HepG2 (cell line): ENCODE measurements around the gene EFCAB13. TPM values are rescaled to one million over a fixed set of nuclear protein-coding genes. Genes with fewer than 3 reads are reported as not detected.

Experiments used
- ARID4A ChIP-seq: sonication (generic); formaldehyde crosslinking; IDR thresholded peaks from 2 replicates; pipeline ENCODE4 v1.5.0; 2020; ENCODE audit warnings: mild to moderate bottlenecking, missing genetic modification reagents, borderline replicate concordance
- BHLHE40 ChIP-seq: IDR thresholded peaks from 2 replicates; pipeline ENCODE4 v1.6.1; 2011; ENCODE audit warnings: low read length, improper control_type of control experiment
- DNMT3B ChIP-seq: conservative IDR thresholded peaks from 2 replicates; pipeline ENCODE4 v1.6.1; 2016; ENCODE audit warnings: missing biosample characterization, control low read depth
- FOXK1 ChIP-seq: sonication (generic); formaldehyde crosslinking; IDR thresholded peaks from 2 replicates; pipeline ENCODE4 v1.4.0; 2020; ENCODE audit warnings: low read depth, missing genetic modification reagents, borderline replicate concordance
- FOXP1 ChIP-seq, 2 experiments: fragments of 450-650 bp in 1 of 2; IDR thresholded peaks; 2 replicates each; pipeline ENCODE4 v1.6.1; 2017 to 2018; ENCODE audit warnings: antibody characterized with exemption in 1 of 2
- GLI4 ChIP-seq: sonication (generic); formaldehyde crosslinking; IDR thresholded peaks from 2 replicates; pipeline ENCODE4 v1.5.1; 2020; ENCODE audit warnings: missing genetic modification reagents, mild to moderate bottlenecking, moderate library complexity, borderline replicate concordance
- HDAC1 ChIP-seq: sonication (generic); formaldehyde crosslinking; IDR thresholded peaks from 2 replicates; pipeline ENCODE4 v1.5.1; 2020; ENCODE audit warnings: mild to moderate bottlenecking, missing genetic modification reagents
- MAX ChIP-seq: IDR thresholded peaks from 2 replicates; pipeline ENCODE4 v1.6.1; 2012; ENCODE audit warnings: inconsistent platforms
- MEIS1 ChIP-seq: sonication (generic); formaldehyde crosslinking; IDR thresholded peaks from 2 replicates; pipeline ENCODE4 v1.9.0; 2021; ENCODE audit warnings: mild to moderate bottlenecking, missing genetic modification reagents, moderate library complexity, borderline replicate concordance
- MNT ChIP-seq: fragments of 450-650 bp; IDR thresholded peaks from 2 replicates; pipeline ENCODE4 v1.6.1; 2016
- NFKB2 ChIP-seq: sonication (generic); formaldehyde crosslinking; IDR thresholded peaks from 2 replicates; pipeline ENCODE4 v1.4.0; 2020; ENCODE audit warnings: missing genetic modification reagents, borderline replicate concordance
- NR0B2 ChIP-seq: sonication (generic); formaldehyde crosslinking; IDR thresholded peaks from 2 replicates; pipeline ENCODE4 v1.4.0; 2020; ENCODE audit warnings: mild to moderate bottlenecking, missing genetic modification reagents
- NR2F6 ChIP-seq, 2 experiments: IDR thresholded peaks; 2 replicates each; pipeline ENCODE4 v1.6.1; 2016; ENCODE audit warnings: antibody characterized with exemption in 1 of 2, mild to moderate bottlenecking in 1 of 2
- SMAD1 ChIP-seq: sonication (generic); formaldehyde crosslinking; IDR thresholded peaks from 2 replicates; pipeline ENCODE4 v1.4.0; 2020; ENCODE audit warnings: missing genetic modification reagents, low read depth, mild to moderate bottlenecking, borderline replicate concordance
- SOX6 ChIP-seq, 2 experiments: fragments of 450-650 bp in 1 of 2; sonication (generic) in 1 of 2; formaldehyde crosslinking in 1 of 2; IDR thresholded peaks; 2 replicates each; pipeline versions ENCODE4 v1.4.0 to v1.6.1; 2017 to 2020; ENCODE audit warnings: antibody characterized with exemption in 1 of 2, mild to moderate bottlenecking in 1 of 2, missing genetic modification reagents in 1 of 2
- SRY ChIP-seq: sonication (generic); formaldehyde crosslinking; IDR thresholded peaks from 2 replicates; pipeline ENCODE4 v1.8.0; 2022; ENCODE audit warnings: mild to moderate bottlenecking, missing genetic modification reagents
- ZBTB1 ChIP-seq: sonication (generic); formaldehyde crosslinking; IDR thresholded peaks from 2 replicates; pipeline ENCODE4 v1.4.0; 2020; ENCODE audit warnings: missing genetic modification reagents, borderline replicate concordance
- ZMAT5 ChIP-seq: sonication (generic); formaldehyde crosslinking; IDR thresholded peaks from 2 replicates; pipeline ENCODE4 v1.5.0; 2020; ENCODE audit warnings: mild to moderate bottlenecking, low read depth, missing genetic modification reagents, borderline replicate concordance
- ZNF383 ChIP-seq: sonication (generic); formaldehyde crosslinking; IDR thresholded peaks from 2 replicates; pipeline ENCODE4 v1.4.0; 2020; ENCODE audit warnings: missing genetic modification reagents, mild to moderate bottlenecking, borderline replicate concordance
- ZNF691 ChIP-seq: sonication (generic); formaldehyde crosslinking; IDR thresholded peaks from 2 replicates; pipeline ENCODE4 v1.4.0; 2020; ENCODE audit warnings: missing genetic modification reagents, low read depth, mild to moderate bottlenecking, borderline replicate concordance
- ZNF792 ChIP-seq: IDR thresholded peaks from 2 replicates; pipeline ENCODE4 v1.6.1; 2016
- polyA plus RNA-seq, 8 experiments: library from polyadenylated mRNA; depleted of rRNA in 3 of 8; stranded (reverse) in 7 of 8; unstranded in 1 of 8; fragments of >200 nt; fragmentation: Illumina TruSeq in 4 of 8; extraction: Trizol in 4 of 8; gene quantifications; 2 replicates each; pipeline versions ENCODE4 v1.2.1 to v1.2.3, GENCODE V29; 2011 to 2016; ENCODE audit warnings: low read depth in 4 of 8, missing spikeins in 1 of 8, mixed read lengths in 1 of 8; ENCODE audit not compliant: insufficient read depth in 1 of 8
- total RNA-seq, 5 experiments: library from RNA; depleted of rRNA; stranded (reverse); fragments of >200 nt; fragmentation: Illumina TruSeq; extraction: Trizol; gene quantifications; 2 replicates each; pipeline ENCODE4 v1.2.3, GENCODE V29; 2016; ENCODE audit warnings: low read depth in 1 of 5

The EFCAB13 gene
- total and polyA plus RNA-seq, 2 of the 13 experiments (the other 11 are each of a cell fraction or from before 2014, with no cell fraction given) = 0.22 to 0.71 TPM

- no peak for TF ChIP-seq ARID4A (CRISPR knock-in tag)
- TF ChIP-seq NR2F6 (IDR thresholded peaks at IDR 0.05) = peak; percentile 70; the same call in 1 of the 2 replicates
- peak; percentile 42; the same call in 1 of the 2 replicates for TF ChIP-seq NR2F6 (CRISPR knock-in tag; IDR thresholded peaks at IDR 0.05)
- peak; percentile 78; the same call in 1 of the 2 replicates for TF ChIP-seq DNMT3B
- peak; percentile 43; the same call in 1 of the 2 replicates for TF ChIP-seq HDAC1 (CRISPR knock-in tag)
- TF ChIP-seq ZNF792 (CRISPR knock-in tag) = no peak
- peak; percentile 72 for TF ChIP-seq MAX
- TF ChIP-seq SMAD1 (CRISPR knock-in tag) = no peak
- no peak for TF ChIP-seq SOX6 (IDR thresholded peaks at IDR 0.05)
- peak; percentile 82 for TF ChIP-seq SOX6 (CRISPR knock-in tag; IDR thresholded peaks at IDR 0.05)
- TF ChIP-seq SRY (CRISPR knock-in tag) = no peak
- TF ChIP-seq GLI4 (CRISPR knock-in tag) = no peak
- TF ChIP-seq NFKB2 (CRISPR knock-in tag) = no peak
- no peak; the same call in 1 of the 2 replicates for TF ChIP-seq NR0B2 (CRISPR knock-in tag)
- TF ChIP-seq ZNF383 = no peak
- TF ChIP-seq FOXK1 (CRISPR knock-in tag) = 0 out of 2 replicates have a peak, but pooled peaks have one; percentile 42
- TF ChIP-seq ZBTB1 (CRISPR knock-in tag) = no peak
- no peak for TF ChIP-seq ZMAT5 (CRISPR knock-in tag)
- TF ChIP-seq BHLHE40 = peak; percentile 80
- 0 out of 2 replicates have a peak, but pooled peaks have one; percentile 12 for TF ChIP-seq FOXP1 (IDR thresholded peaks at IDR 0.05)
- TF ChIP-seq FOXP1 (CRISPR knock-in tag; IDR thresholded peaks at IDR 0.05) = peak; percentile 77; the same call in 1 of the 2 replicates
- TF ChIP-seq ZNF691 = no peak
- no peak for TF ChIP-seq MNT
- no peak for TF ChIP-seq MEIS1 (CRISPR knock-in tag)
Observed at GRCh38 chr17:47291242-47291873, 32.4 kb upstream of the EFCAB13 start (continued).
